ENCODE measurements around the gene SLC4A4.

SLC4A4 gene

DNA sequence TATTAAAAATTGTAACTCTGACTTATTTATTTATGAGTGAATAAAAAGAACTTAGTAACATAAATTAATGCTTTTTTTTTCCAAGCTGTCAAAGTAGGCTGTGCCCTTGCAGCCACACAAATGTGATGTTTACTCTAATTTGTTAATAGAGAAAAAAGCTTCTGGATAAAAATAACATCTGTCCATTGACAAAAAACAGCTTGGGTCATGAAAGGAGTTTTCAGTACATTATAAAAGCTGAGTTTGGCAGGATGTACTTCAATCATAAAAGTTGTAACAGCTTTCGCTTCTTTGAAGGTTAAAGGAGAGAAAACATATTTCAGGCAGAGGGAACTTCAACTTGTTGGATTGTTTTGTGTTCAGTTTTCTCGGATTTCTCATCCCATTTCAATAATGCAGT lies 105.6 kb downstream of the SLC4A4 start:
- TF ChIP-seq ZNF324 (tag by site-specific recombination; IDR thresholded peaks at IDR 0.05) = no peak
- Histone ChIP-seq H3K9me3 (ENCODE audit: control insufficient read depth, insufficient read depth, low read depth, low read length) (no peaks in the 10 kb centered on the region), H3K4me3 (ENCODE audit: low read depth, low read length) (no peak overlapping the region), H3K36me3 (ENCODE audit: control insufficient read depth in 2 of 2, insufficient read depth in 1 of 2, low read length in 2 of 2) (no peaks in the 10 kb centered on the region), H3K27ac (ENCODE audit: extremely low read depth, low read depth, low read length) (no peak overlapping the region), H3K4me1 (ENCODE audit: control insufficient read depth, insufficient read depth, low read length) (no peaks in the 10 kb centered on the region; the same call in 1 of the 2 replicates)
- ChIA-PET CTCF (no interaction called here), POLR2A (no interaction called here)

- Histone ChIP-seq H3K4me1 (ENCODE audit: control insufficient read depth, insufficient read depth, low read length) (no peaks in the 10 kb centered on the region; the same call in 1 of the 2 replicates), H3K36me3 (ENCODE audit: control insufficient read depth in 2 of 2, insufficient read depth in 1 of 2, low read length in 2 of 2) (no peaks in the 10 kb centered on the region), H3K9me3 (ENCODE audit: control insufficient read depth, insufficient read depth, low read depth, low read length) (no peaks in the 10 kb centered on the region), H3K4me3 (ENCODE audit: low read depth, low read length) (no peak overlapping the region), H3K27ac (ENCODE audit: extremely low read depth, low read depth, low read length) (no peak overlapping the region)
- TF ChIP-seq TCF7L2 (IDR thresholded peaks at IDR 0.05; ENCODE audit: borderline replicate concordance, low read depth, low read length) (no peak), ZNF670 (tag by site-specific recombination; IDR thresholded peaks at IDR 0.05; ENCODE audit: low read depth) (no peak), ZNF112 (tag by site-specific recombination; IDR thresholded peaks at IDR 0.05) (no peak), ZNF623 (tag by site-specific recombination; IDR thresholded peaks at IDR 0.05) (no peak), ZNF138 (tag by site-specific recombination; IDR thresholded peaks at IDR 0.05; ENCODE audit: borderline replicate concordance) (no peak), ZNF518A (tag by site-specific recombination; conservative IDR thresholded peaks at IDR 0.05; ENCODE audit: low read depth) (no peak), ZNF140 (tag by site-specific recombination; IDR thresholded peaks at IDR 0.05) (no peak), ZXDB (tag by site-specific recombination; IDR thresholded peaks at IDR 0.05) (no peak), ZNF785 (tag by site-specific recombination; IDR thresholded peaks at IDR 0.05) (no peak), ZNF266 (tag by site-specific recombination; IDR thresholded peaks at IDR 0.05; ENCODE audit: low read depth) (no peak)
- TF ChIP-seq, protein P1, sequence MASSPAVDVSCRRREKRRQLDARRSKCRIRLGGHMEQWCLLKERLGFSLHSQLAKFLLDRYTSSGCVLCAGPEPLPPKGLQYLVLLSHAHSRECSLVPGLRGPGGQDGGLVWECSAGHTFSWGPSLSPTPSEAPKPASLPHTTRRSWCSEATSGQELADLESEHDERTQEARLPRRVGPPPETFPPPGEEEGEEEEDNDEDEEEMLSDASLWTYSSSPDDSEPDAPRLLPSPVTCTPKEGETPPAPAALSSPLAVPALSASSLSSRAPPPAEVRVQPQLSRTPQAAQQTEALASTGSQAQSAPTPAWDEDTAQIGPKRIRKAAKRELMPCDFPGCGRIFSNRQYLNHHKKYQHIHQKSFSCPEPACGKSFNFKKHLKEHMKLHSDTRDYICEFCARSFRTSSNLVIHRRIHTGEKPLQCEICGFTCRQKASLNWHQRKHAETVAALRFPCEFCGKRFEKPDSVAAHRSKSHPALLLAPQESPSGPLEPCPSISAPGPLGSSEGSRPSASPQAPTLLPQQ (tag by site-specific recombination; IDR thresholded peaks at IDR 0.05) = no peak
- POLR2A ChIA-PET = no interaction called here
- CTCF ChIA-PET = no interaction called here
These were observed 107.0 kb downstream of the SLC4A4 start for GRCh38 chr4:71445811-71446210.

- no peak overlapping the region for H3K4me3 ChIP-seq (ENCODE audit: low read depth, low read length)
- H3K27ac ChIP-seq (ENCODE audit: extremely low read depth, low read depth, low read length) = no peak overlapping the region
- no peaks in the 10 kb centered on the region for H3K9me3 ChIP-seq (ENCODE audit: control insufficient read depth, insufficient read depth, low read depth, low read length)
- CTCF ChIA-PET = no interaction called here
- TF ChIP-seq PRDM4 (tag by site-specific recombination; IDR thresholded peaks at IDR 0.05) = no peak
- 0 out of 2 replicates have a peak, but pooled peaks have one; percentile 13 for TF ChIP-seq ZNF341 (tag by site-specific recombination; IDR thresholded peaks at IDR 0.05; ENCODE audit: low read depth)
- H3K4me1 ChIP-seq (ENCODE audit: control insufficient read depth, insufficient read depth, low read length) = no peaks in the 10 kb centered on the region; the same call in 1 of the 2 replicates
- H3K36me3 ChIP-seq (ENCODE audit: control insufficient read depth in 2 of 2, insufficient read depth in 1 of 2, low read length in 2 of 2) = no peaks in the 10 kb centered on the region
- POLR2A ChIA-PET = no interaction called here
These were observed 107.8 kb downstream of the SLC4A4 start for GRCh38 chr4:71446479-71447081.

Measured in HEK293 (cell line).